Naive B cell (primary cell): ENCODE results near the gene DGKQ. TPM values are rescaled to one million over a fixed set of nuclear protein-coding genes. Genes with fewer than 3 reads are reported as not detected.

Experiments
- ATAC-seq, 2 donors: fragments of 150-1000 bp; cut with Tn5 transposase; 2 replicates each; pipeline ENCODE4 v1.10.0; 2021; ENCODE audit warnings: low read depth in 2 of 2, mild to moderate bottlenecking in 2 of 2, moderate library complexity in 2 of 2
- DNase-seq: peaks from one replicate; pipeline ENCODE4 v3.0.0; 2022
- H3K27ac Mint-ChIP-seq, 6 donors: one replicate each; pipeline ENCODE4 v1.8.0; 2020 to 2022; ENCODE audit warnings: mild to moderate bottlenecking in 6 of 6, mixed read lengths in 6 of 6, moderate library complexity in 5 of 6, inconsistent platforms in 2 of 6
- H3K27me3 Mint-ChIP-seq, 3 donors: one replicate each; pipeline ENCODE4 v1.8.0; 2021 to 2022; ENCODE audit warnings: mixed read lengths in 3 of 3, mild to moderate bottlenecking in 1 of 3
- H3K36me3 Mint-ChIP-seq, 2 donors: one replicate each; pipeline ENCODE4 v1.8.0; 2020 to 2022; ENCODE audit warnings: mixed read lengths in 2 of 2, inconsistent platforms in 1 of 2, mild to moderate bottlenecking in 1 of 2
- H3K4me1 Mint-ChIP-seq, 3 donors: one replicate each; pipeline ENCODE4 v1.8.0; 2020 to 2022; ENCODE audit warnings: mixed read lengths in 3 of 3, inconsistent platforms in 1 of 3, mild to moderate bottlenecking in 1 of 3, moderate library complexity in 1 of 3
- H3K4me3 Mint-ChIP-seq, 8 donors: one replicate each; pipeline ENCODE4 v1.8.0; 2020 to 2022; ENCODE audit warnings: mild to moderate bottlenecking in 8 of 8, mixed read lengths in 8 of 8, moderate library complexity in 8 of 8, inconsistent platforms in 2 of 8
- H3K9me3 Mint-ChIP-seq, 7 donors: one replicate each; pipeline ENCODE4 v1.8.0; 2020 to 2022; ENCODE audit warnings: mixed read lengths in 7 of 7, mild to moderate bottlenecking in 5 of 7, inconsistent platforms in 2 of 7, moderate library complexity in 1 of 7
- polyA plus RNA-seq, 6 donors: library from polyadenylated mRNA; unstranded; fragments of 300-500 nt; fragmentation: Illumina TruSeq; gene quantifications; one replicate each; pipeline ENCODE4 v1.2.3, GENCODE V29; 2021; ENCODE audit warnings: low read depth in 6 of 6

Gene DGKQ
- polyA plus RNA-seq, 6 donors from 2014 or later = 1.6 to 11.9 (median 4.1) TPM

- Mint-ChIP-seq H3K9me3 (no peaks in the 10 kb centered on the region), H3K27me3 (no peaks in the 10 kb centered on the region), H3K27ac (no peak overlapping the region), H3K4me3 (peak overlapping the region in 1 of 8 donors; percentile 66), H3K4me1 (peaks cover 6 to 18% (median 9%) of the 10 kb centered on the region in 3 donors), H3K36me3 (no peaks in the 10 kb centered on the region)
- ATAC-seq = no peak
- no peak for DNase-seq
Measured at GRCh38 chr4:1015179-1015578, 41.8 kb upstream of the DGKQ start.

- Mint-ChIP-seq H3K27ac (no peak overlapping the region), H3K36me3 (no peaks in the 10 kb centered on the region), H3K4me1 (peaks cover 6 to 13% (median 9%) of the 10 kb centered on the region in 3 donors), H3K4me3 (peak overlapping the region in 3 of 8 donors; percentile 12 to 43 (median 34)), H3K9me3 (no peaks in the 10 kb centered on the region), H3K27me3 (no peaks in the 10 kb centered on the region)
- no peak for ATAC-seq
- no peak for DNase-seq
Measured at GRCh38 chr4:1014291-1015167, 41.2 kb upstream of the DGKQ start.

- Mint-ChIP-seq H3K4me3 (peak overlapping the region in 7 of 8 donors; percentile 34 to 59 (median 52)), H3K27ac (peak overlapping the region in 1 of 6 donors; percentile 63), H3K36me3 (no peaks in the 10 kb centered on the region), H3K4me1 (peaks cover 11 to 20% (median 16%) of the 10 kb centered on the region in 3 donors), H3K27me3 (peaks cover 7% of the 10 kb centered on the region in 3 donors), H3K9me3 (peaks cover 0 to 1% (median 0%) of the 10 kb centered on the region in 7 donors)
- DNase-seq (no peak), ATAC-seq (no peak)
Measured at GRCh38 chr4:1013225-1014073, 40.1 kb upstream of the DGKQ start.

- H3K9me3 Mint-ChIP-seq = peaks cover 0 to 1% (median 0%) of the 10 kb centered on the region in 7 donors
- H3K27me3 Mint-ChIP-seq = peaks cover 17 to 19% (median 18%) of the 10 kb centered on the region in 3 donors
- H3K4me3 Mint-ChIP-seq = peak overlapping the region; percentile 59 to 87 (median 66)
- peak overlapping the region in 2 of 6 donors; percentile 44 to 70 for H3K27ac Mint-ChIP-seq
- ATAC-seq (peak in 1 of 2 donors; percentile 0), DNase-seq (peak; percentile 19)
- peaks cover 11 to 18% (median 16%) of the 10 kb centered on the region in 3 donors for H3K4me1 Mint-ChIP-seq
- peaks cover 0 to under 1% of the 10 kb centered on the region in 2 donors for H3K36me3 Mint-ChIP-seq
Measured at GRCh38 chr4:1012034-1012739, 38.8 kb upstream of the DGKQ start.

GRCh38 chr4:1011666-1012033, 38.3 kb upstream of the DGKQ start:
- ATAC-seq (no peak), DNase-seq (no peak)
- Mint-ChIP-seq H3K27me3 (peaks cover 22 to 25% (median 23%) of the 10 kb centered on the region in 3 donors), H3K27ac (no peak overlapping the region), H3K4me1 (peaks cover 11 to 18% (median 16%) of the 10 kb centered on the region in 3 donors), H3K36me3 (peaks cover 3 to 6% of the 10 kb centered on the region in 2 donors), H3K4me3 (peak overlapping the region in 2 of 8 donors; percentile 42 to 94), H3K9me3 (peaks cover 0 to 5% (median 0%) of the 10 kb centered on the region in 7 donors)

- H3K27ac Mint-ChIP-seq = peak within 1 kb of the TSS; percentile 53 to 92 (median 87)
- peak; percentile 61 to 63 for ATAC-seq
Measured at GRCh38 chr4:1011022-1011665, 37.8 kb upstream of the DGKQ start, which contains the start of gene FGFRL1. FGFRL1 (plus strand) TSS chr4:1011626; CDS start chr4:1012486, 860 bp downstream.

GRCh38 chr4:1010395-1011021, 37.1 kb upstream of the DGKQ start:
- Mint-ChIP-seq H3K4me3 (peak overlapping the region; percentile 80 to 95 (median 92)), H3K36me3 (peaks cover 3 to 7% of the 10 kb centered on the region in 2 donors), H3K9me3 (peaks cover 0 to 5% (median 0%) of the 10 kb centered on the region in 7 donors), H3K27me3 (peaks cover 27 to 35% (median 30%) of the 10 kb centered on the region in 3 donors), H3K27ac (peak overlapping the region; percentile 53 to 92 (median 87)), H3K4me1 (peaks cover 11 to 18% (median 16%) of the 10 kb centered on the region in 3 donors)
- ATAC-seq = peak; percentile 6 to 9
- DNase-seq = peak; percentile 48

More at GRCh38 chr4:1011022-1011665, 37.8 kb upstream of the DGKQ start, which contains the start of gene FGFRL1:
- peak; percentile 84 for DNase-seq
- peaks cover 26 to 30% (median 28%) of the 10 kb centered on the region in 3 donors for H3K27me3 Mint-ChIP-seq
- H3K4me3 Mint-ChIP-seq = peak within 1 kb of the TSS; percentile 80 to 95 (median 92)
- H3K36me3 Mint-ChIP-seq = peaks cover 3 to 7% of the 10 kb centered on the region in 2 donors
- peaks cover 0 to 5% (median 0%) of the 10 kb centered on the region in 7 donors for H3K9me3 Mint-ChIP-seq
- H3K4me1 Mint-ChIP-seq = peaks cover 11 to 18% (median 16%) of the 10 kb centered on the region in 3 donors

- peak overlapping the region in 3 of 6 donors; percentile 47 to 94 (median 84) for H3K27ac Mint-ChIP-seq
- H3K4me3 Mint-ChIP-seq = peak overlapping the region; percentile 86 to 95 (median 92)
- peaks cover 11 to 18% (median 16%) of the 10 kb centered on the region in 3 donors for H3K4me1 Mint-ChIP-seq
- H3K36me3 Mint-ChIP-seq = peaks cover 3 to 7% of the 10 kb centered on the region in 2 donors
- DNase-seq (peak; percentile 73), ATAC-seq (peak; percentile 45 to 56)
- H3K9me3 Mint-ChIP-seq = peaks cover 0 to 5% (median 0%) of the 10 kb centered on the region in 7 donors
- peaks cover 27 to 41% (median 30%) of the 10 kb centered on the region in 3 donors for H3K27me3 Mint-ChIP-seq
Measured at GRCh38 chr4:1009542-1010394, 36.4 kb upstream of the DGKQ start.

- Mint-ChIP-seq H3K27ac (peak overlapping the region in 3 of 6 donors; percentile 47 to 95 (median 76)), H3K9me3 (peaks cover 0 to 5% (median 0%) of the 10 kb centered on the region in 7 donors), H3K36me3 (peaks cover 3 to 7% of the 10 kb centered on the region in 2 donors), H3K4me1 (peaks cover 11 to 17% (median 16%) of the 10 kb centered on the region in 3 donors), H3K27me3 (peaks cover 27 to 49% (median 30%) of the 10 kb centered on the region in 3 donors), H3K4me3 (peak overlapping the region; percentile 78 to 94 (median 84))
- DNase-seq (peak; percentile 41), ATAC-seq (peak; percentile 8 to 11)
Measured at GRCh38 chr4:1008840-1009541, 35.6 kb upstream of the DGKQ start.

GRCh38 chr4:1006856-1007255, 33.5 kb upstream of the DGKQ start:
- Mint-ChIP-seq H3K27ac (peak overlapping the region in 1 of 6 donors; percentile 78), H3K36me3 (peaks cover 3 to 7% of the 10 kb centered on the region in 2 donors), H3K4me3 (peak overlapping the region in 1 of 8 donors; percentile 33), H3K9me3 (peaks cover 0 to 5% (median 0%) of the 10 kb centered on the region in 7 donors), H3K27me3 (peaks cover 27 to 61% (median 30%) of the 10 kb centered on the region in 3 donors), H3K4me1 (peaks cover 14 to 16% (median 15%) of the 10 kb centered on the region in 3 donors)
- ATAC-seq = no peak
- DNase-seq = no peak
